Measurements from ENCODE around the gene LBX2.

DNA sequence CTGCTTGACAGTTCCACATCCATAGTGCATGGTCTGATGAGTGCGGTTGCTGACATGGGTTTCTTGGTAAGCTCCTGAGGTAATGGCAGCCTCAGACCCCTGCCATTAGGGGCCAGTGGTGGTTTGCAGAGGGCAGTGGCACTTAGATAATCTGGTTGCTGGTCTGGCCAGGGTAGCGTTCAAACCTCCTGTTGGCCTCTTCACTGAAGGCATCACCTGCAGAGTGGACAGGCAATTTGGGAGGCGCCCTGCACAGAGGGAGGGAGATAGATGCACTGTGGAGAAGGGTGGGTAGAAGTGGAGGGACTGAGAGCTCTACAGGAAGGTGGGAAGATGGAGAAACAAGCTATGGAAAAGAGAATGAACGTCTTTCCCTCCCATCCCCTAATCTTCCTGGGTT is 34.1 kb upstream of the LBX2 start:
- no peak for TF ChIP-seq YY1 (IDR thresholded peaks at IDR 0.05; ENCODE audit: insufficient read depth, insufficient read length)
- TF ChIP-seq ZNF274 (IDR thresholded peaks at IDR 0.05; ENCODE audit: low read depth, low read length), result no peak
